ENCODE data around the gene BSND. TPM values are rescaled to one million over a fixed set of nuclear protein-coding genes. Genes with fewer than 3 reads are reported as not detected.

The BSND gene
- total RNA-seq, 3 donors from 2014 or later = not detected

GRCh38 chr1:54988975-54989374 is 9.8 kb upstream of the BSND start:
- no peaks in the 10 kb centered on the region for H3K36me3 ChIP-seq (ENCODE audit: low read depth)
- no peak for TF ChIP-seq CTCF (IDR thresholded peaks at IDR 0.05)
- no peak for DNase-seq
- H3K4me3 ChIP-seq = no peak overlapping the region
- H3K9me3 ChIP-seq = no peaks in the 10 kb centered on the region
- ATAC-seq = no peak
- intact Hi-C loops (cut with DNase I, micrococcal nuclease) = no loop called here
- H3K4me1 ChIP-seq (ENCODE audit: low read depth) = no peaks in the 10 kb centered on the region

- ATAC-seq (peak; percentile 91), DNase-seq (peak; percentile 71 to 85 (median 76))
- Histone ChIP-seq H3K4me1 (ENCODE audit: low read depth) (no peaks in the 10 kb centered on the region), H3K4me3 (no peak overlapping the region), H3K36me3 (ENCODE audit: low read depth) (no peaks in the 10 kb centered on the region), H3K9me3 (no peaks in the 10 kb centered on the region)
- TF ChIP-seq CTCF (IDR thresholded peaks at IDR 0.05) = no peak
- intact Hi-C loops (cut with DNase I, micrococcal nuclease) = no loop called here
These were observed 9.3 kb upstream of the BSND start for GRCh38 chr1:54989473-54989872.

- intact Hi-C loops (cut with DNase I, micrococcal nuclease) = no loop called here
- ATAC-seq (peak; percentile 25), DNase-seq (no peak)
- no peaks in the 10 kb centered on the region for H3K36me3 ChIP-seq (ENCODE audit: low read depth)
- H3K4me1 ChIP-seq (ENCODE audit: low read depth) = no peaks in the 10 kb centered on the region
- TF ChIP-seq CTCF (IDR thresholded peaks at IDR 0.05) = no peak
- no peaks in the 10 kb centered on the region for H3K9me3 ChIP-seq
- no peak overlapping the region for H3K4me3 ChIP-seq
These were observed 8.5 kb upstream of the BSND start for GRCh38 chr1:54989968-54990810.

- H3K9me3 ChIP-seq = no peaks in the 10 kb centered on the region
- no peaks in the 10 kb centered on the region for H3K36me3 ChIP-seq (ENCODE audit: low read depth)
- TF ChIP-seq CTCF (IDR thresholded peaks at IDR 0.05) = no peak
- DNase-seq (no peak), ATAC-seq (no peak)
- no peaks in the 10 kb centered on the region for H3K4me1 ChIP-seq (ENCODE audit: low read depth)
- intact Hi-C loops (cut with DNase I, micrococcal nuclease) = no loop called here
- no peak overlapping the region for H3K4me3 ChIP-seq
These were observed 7.8 kb upstream of the BSND start for GRCh38 chr1:54990916-54991315.

GRCh38 chr1:54991939-54992338 is 6.8 kb upstream of the BSND start:
- intact Hi-C loops (cut with DNase I, micrococcal nuclease) = no loop called here
- DNase-seq = no peak

More at GRCh38 chr1:54991939-54992338, 6.8 kb upstream of the BSND start:
- no peak for TF ChIP-seq CTCF (IDR thresholded peaks at IDR 0.05)
- no peak for ATAC-seq
- Histone ChIP-seq H3K9me3 (no peaks in the 10 kb centered on the region), H3K4me3 (no peak overlapping the region), H3K36me3 (ENCODE audit: low read depth) (no peaks in the 10 kb centered on the region), H3K4me1 (ENCODE audit: low read depth) (peaks cover 3% of the 10 kb centered on the region)
